NB4 (cell line): Measurements from ENCODE around the gene GUF1.
A peak's percentile ranks its signal among the peaks of the same experiment; 100 is the strongest.

Experiments used
- DNase-seq: peaks from one replicate; pipeline ENCODE4 v3.0.0; 2010; ENCODE audit warnings: low read depth
- H3K4me3 ChIP-seq: one replicate; pipeline ENCODE4 v1.5.1; 2011; ENCODE audit warnings: mild to moderate bottlenecking, low read depth, low read length, moderate library complexity
- CTCF ChIP-seq: IDR thresholded peaks from one replicate; pipeline ENCODE4 v1.5.1; 2012; ENCODE audit warnings: low read depth, low read length
- MAX ChIP-seq: IDR thresholded peaks from 2 replicates; pipeline ENCODE4 v1.6.1; 2011; ENCODE audit warnings: low read depth, low read length
- MYC ChIP-seq: IDR thresholded peaks from 2 replicates; pipeline ENCODE4 v1.6.1; 2011; ENCODE audit warnings: low read depth, low read length
- POLR2A ChIP-seq: IDR thresholded peaks from 2 replicates; pipeline ENCODE4 v1.6.1; 2011; ENCODE audit warnings: mild to moderate bottlenecking; ENCODE audit not compliant: insufficient read length; ENCODE audit errors: extremely low read depth

The GUF1 gene

GRCh38 chr4:44678094-44679041 is at the start of gene GUF1:
Gene GUF1 (plus strand): TSS chr4:44678420. CDS start chr4:44678623, 203 bp downstream.
- TF ChIP-seq CTCF: no peak
- peak; percentile 80 for TF ChIP-seq MAX
- TF ChIP-seq MYC: peak; percentile 82
- TF ChIP-seq POLR2A: peak; percentile 92
- peak; percentile 94 for DNase-seq
- H3K4me3 ChIP-seq: peak within 1 kb of the TSS; percentile 95

GRCh38 chr4:44629280-44629866 is 48.8 kb upstream of the GUF1 start:
- no peak overlapping the region for H3K4me3 ChIP-seq
- no peak for TF ChIP-seq POLR2A
- peak; percentile 66 for TF ChIP-seq CTCF

GRCh38 chr4:44632089-44632488 is 46.1 kb upstream of the GUF1 start:
- no peak for TF ChIP-seq POLR2A
- no peak for TF ChIP-seq MYC
- TF ChIP-seq CTCF: no peak
- no peak for TF ChIP-seq MAX
- H3K4me3 ChIP-seq: no peak overlapping the region
- no peak for DNase-seq

More at GRCh38 chr4:44629280-44629866, 48.8 kb upstream of the GUF1 start:
- DNase-seq: peak; percentile 67

GRCh38 chr4:44632733-44633132 is 45.5 kb upstream of the GUF1 start:
- no peak overlapping the region for H3K4me3 ChIP-seq
- no peak for DNase-seq
- TF ChIP-seq POLR2A (no peak), CTCF (no peak)

GRCh38 chr4:44638091-44638490 is 40.1 kb upstream of the GUF1 start:
- no peak for DNase-seq
- no peak for TF ChIP-seq CTCF
- TF ChIP-seq MYC: no peak
- TF ChIP-seq POLR2A: no peak
- TF ChIP-seq MAX: no peak
- no peak overlapping the region for H3K4me3 ChIP-seq

- no peak for DNase-seq
- no peak for TF ChIP-seq MYC
- TF ChIP-seq CTCF: no peak
- TF ChIP-seq POLR2A: no peak
- TF ChIP-seq MAX: no peak
Observed at GRCh38 chr4:44646151-44646550, 32.1 kb upstream of the GUF1 start.

More at GRCh38 chr4:44646151-44646550, 32.1 kb upstream of the GUF1 start:
- H3K4me3 ChIP-seq: no peak overlapping the region
